ENCODE results near the gene NYAP2.

GRCh38 chr2:225637259-225637658 lies 237.7 kb downstream of the NYAP2 start:
- TF ChIP-seq, protein P1, sequence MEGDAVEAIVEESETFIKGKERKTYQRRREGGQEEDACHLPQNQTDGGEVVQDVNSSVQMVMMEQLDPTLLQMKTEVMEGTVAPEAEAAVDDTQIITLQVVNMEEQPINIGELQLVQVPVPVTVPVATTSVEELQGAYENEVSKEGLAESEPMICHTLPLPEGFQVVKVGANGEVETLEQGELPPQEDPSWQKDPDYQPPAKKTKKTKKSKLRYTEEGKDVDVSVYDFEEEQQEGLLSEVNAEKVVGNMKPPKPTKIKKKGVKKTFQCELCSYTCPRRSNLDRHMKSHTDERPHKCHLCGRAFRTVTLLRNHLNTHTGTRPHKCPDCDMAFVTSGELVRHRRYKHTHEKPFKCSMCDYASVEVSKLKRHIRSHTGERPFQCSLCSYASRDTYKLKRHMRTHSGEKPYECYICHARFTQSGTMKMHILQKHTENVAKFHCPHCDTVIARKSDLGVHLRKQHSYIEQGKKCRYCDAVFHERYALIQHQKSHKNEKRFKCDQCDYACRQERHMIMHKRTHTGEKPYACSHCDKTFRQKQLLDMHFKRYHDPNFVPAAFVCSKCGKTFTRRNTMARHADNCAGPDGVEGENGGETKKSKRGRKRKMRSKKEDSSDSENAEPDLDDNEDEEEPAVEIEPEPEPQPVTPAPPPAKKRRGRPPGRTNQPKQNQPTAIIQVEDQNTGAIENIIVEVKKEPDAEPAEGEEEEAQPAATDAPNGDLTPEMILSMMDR (IDR thresholded peaks at IDR 0.05 in 2 of 3, conservative IDR thresholded peaks at IDR 0.05 in 1 of 3; ENCODE audit: borderline replicate concordance in 1 of 3, insufficient read depth in 1 of 3, low read depth in 2 of 3, low read length in 2 of 3), result no peak
- no peak for TF ChIP-seq EZH2 (IDR thresholded peaks at IDR 0.05)
- TF ChIP-seq POLR2AphosphoS5 (IDR thresholded peaks at IDR 0.05; ENCODE audit: low read depth, low read length), result no peak
- no peak for TF ChIP-seq YY1 (IDR thresholded peaks at IDR 0.05; ENCODE audit: extremely low read depth, insufficient replicate concordance, low read depth, low read length)
- no peak for TF ChIP-seq ZNF274 (IDR thresholded peaks at IDR 0.05; ENCODE audit: low read depth, low read length)
- TF ChIP-seq, protein P2, sequence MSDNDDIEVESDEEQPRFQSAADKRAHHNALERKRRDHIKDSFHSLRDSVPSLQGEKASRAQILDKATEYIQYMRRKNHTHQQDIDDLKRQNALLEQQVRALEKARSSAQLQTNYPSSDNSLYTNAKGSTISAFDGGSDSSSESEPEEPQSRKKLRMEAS (IDR thresholded peaks at IDR 0.05), result no peak
- TF ChIP-seq POLR2A (IDR thresholded peaks at IDR 0.05; ENCODE audit: borderline replicate concordance, extremely low read depth, insufficient read depth, insufficient read length), result no peak
- TF ChIP-seq EZH2phosphoT487 (IDR thresholded peaks at IDR 0.05; ENCODE audit: borderline replicate concordance), result no peak
- TF ChIP-seq, protein P3, sequence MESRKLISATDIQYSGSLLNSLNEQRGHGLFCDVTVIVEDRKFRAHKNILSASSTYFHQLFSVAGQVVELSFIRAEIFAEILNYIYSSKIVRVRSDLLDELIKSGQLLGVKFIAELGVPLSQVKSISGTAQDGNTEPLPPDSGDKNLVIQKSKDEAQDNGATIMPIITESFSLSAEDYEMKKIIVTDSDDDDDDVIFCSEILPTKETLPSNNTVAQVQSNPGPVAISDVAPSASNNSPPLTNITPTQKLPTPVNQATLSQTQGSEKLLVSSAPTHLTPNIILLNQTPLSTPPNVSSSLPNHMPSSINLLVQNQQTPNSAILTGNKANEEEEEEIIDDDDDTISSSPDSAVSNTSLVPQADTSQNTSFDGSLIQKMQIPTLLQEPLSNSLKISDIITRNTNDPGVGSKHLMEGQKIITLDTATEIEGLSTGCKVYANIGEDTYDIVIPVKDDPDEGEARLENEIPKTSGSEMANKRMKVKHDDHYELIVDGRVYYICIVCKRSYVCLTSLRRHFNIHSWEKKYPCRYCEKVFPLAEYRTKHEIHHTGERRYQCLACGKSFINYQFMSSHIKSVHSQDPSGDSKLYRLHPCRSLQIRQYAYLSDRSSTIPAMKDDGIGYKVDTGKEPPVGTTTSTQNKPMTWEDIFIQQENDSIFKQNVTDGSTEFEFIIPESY (IDR thresholded peaks at IDR 0.05; ENCODE audit: extremely low read depth, insufficient replicate concordance, low read length), result no peak
- TF ChIP-seq FOSL1 (IDR thresholded peaks at IDR 0.05; ENCODE audit: low read depth), result no peak

Data from HCT116 (cell line).